Measurements from ENCODE around the gene ZNF621. TPM values are rescaled to one million over a fixed set of nuclear protein-coding genes. Genes with fewer than 3 reads are reported as not detected.

The ZNF621 gene
- total RNA-seq, 1 donor from 2014 or later, result 34.8 TPM

GRCh38 chr3:40490916-40491315 is 33.8 kb upstream of the ZNF621 start:
- no peaks in the 10 kb centered on the region for H3K4me1 Mint-ChIP-seq (ENCODE audit: low read depth, unreplicated experiment)
- peaks cover 2% of the 10 kb centered on the region for H3K9me3 Mint-ChIP-seq (ENCODE audit: unreplicated experiment)
- peaks cover 30% of the 10 kb centered on the region for H3K36me3 Mint-ChIP-seq (ENCODE audit: unreplicated experiment)
- DNase-seq, result no peak
- no peak overlapping the region for H3K27ac Mint-ChIP-seq (ENCODE audit: unreplicated experiment)
- no peak for TF ChIP-seq CTCF (IDR thresholded peaks at IDR 0.05; ENCODE audit: partially characterized antibody, unreplicated experiment)
- no peak overlapping the region for H3K4me3 Mint-ChIP-seq (ENCODE audit: unreplicated experiment)
- H3K27me3 Mint-ChIP-seq (ENCODE audit: unreplicated experiment), result no peaks in the 10 kb centered on the region

GRCh38 chr3:40494698-40495097 is 30.1 kb upstream of the ZNF621 start:
- H3K9me3 Mint-ChIP-seq (ENCODE audit: unreplicated experiment), result no peaks in the 10 kb centered on the region
- no peak for DNase-seq
- no peaks in the 10 kb centered on the region for H3K4me1 Mint-ChIP-seq (ENCODE audit: low read depth, unreplicated experiment)
- H3K36me3 Mint-ChIP-seq (ENCODE audit: unreplicated experiment), result peaks cover 4% of the 10 kb centered on the region
- no peak for TF ChIP-seq CTCF (IDR thresholded peaks at IDR 0.05; ENCODE audit: partially characterized antibody, unreplicated experiment)
- H3K27ac Mint-ChIP-seq (ENCODE audit: unreplicated experiment), result no peak overlapping the region
- peaks cover under 1% of the 10 kb centered on the region for H3K27me3 Mint-ChIP-seq (ENCODE audit: unreplicated experiment)
- H3K4me3 Mint-ChIP-seq (ENCODE audit: unreplicated experiment), result no peak overlapping the region

- H3K36me3 Mint-ChIP-seq (ENCODE audit: unreplicated experiment), result no peaks in the 10 kb centered on the region
- TF ChIP-seq CTCF (IDR thresholded peaks at IDR 0.05; ENCODE audit: partially characterized antibody, unreplicated experiment), result no peak
- H3K4me1 Mint-ChIP-seq (ENCODE audit: low read depth, unreplicated experiment), result no peaks in the 10 kb centered on the region
- DNase-seq, result no peak
- no peak overlapping the region for H3K27ac Mint-ChIP-seq (ENCODE audit: unreplicated experiment)
- H3K9me3 Mint-ChIP-seq (ENCODE audit: unreplicated experiment), result no peaks in the 10 kb centered on the region
- H3K4me3 Mint-ChIP-seq (ENCODE audit: unreplicated experiment), result no peak overlapping the region
- peaks cover 3% of the 10 kb centered on the region for H3K27me3 Mint-ChIP-seq (ENCODE audit: unreplicated experiment)
Measured at GRCh38 chr3:40497288-40497687, 27.5 kb upstream of the ZNF621 start.

GRCh38 chr3:40499952-40500351 is 24.8 kb upstream of the ZNF621 start:
- no peak for TF ChIP-seq CTCF (IDR thresholded peaks at IDR 0.05; ENCODE audit: partially characterized antibody, unreplicated experiment)
- no peaks in the 10 kb centered on the region for H3K4me1 Mint-ChIP-seq (ENCODE audit: low read depth, unreplicated experiment)
- H3K9me3 Mint-ChIP-seq (ENCODE audit: unreplicated experiment), result no peaks in the 10 kb centered on the region
- H3K4me3 Mint-ChIP-seq (ENCODE audit: unreplicated experiment), result no peak overlapping the region
- no peak for DNase-seq
- no peaks in the 10 kb centered on the region for H3K36me3 Mint-ChIP-seq (ENCODE audit: unreplicated experiment)
- no peak overlapping the region for H3K27ac Mint-ChIP-seq (ENCODE audit: unreplicated experiment)
- H3K27me3 Mint-ChIP-seq (ENCODE audit: unreplicated experiment), result peaks cover 3% of the 10 kb centered on the region

GRCh38 chr3:40502034-40502433 is 22.7 kb upstream of the ZNF621 start:
- Mint-ChIP-seq H3K4me3 (ENCODE audit: unreplicated experiment) (no peak overlapping the region), H3K36me3 (ENCODE audit: unreplicated experiment) (no peaks in the 10 kb centered on the region), H3K9me3 (ENCODE audit: unreplicated experiment) (no peaks in the 10 kb centered on the region), H3K27ac (ENCODE audit: unreplicated experiment) (no peak overlapping the region), H3K27me3 (ENCODE audit: unreplicated experiment) (peaks cover 5% of the 10 kb centered on the region), H3K4me1 (ENCODE audit: low read depth, unreplicated experiment) (peaks cover 4% of the 10 kb centered on the region)
- TF ChIP-seq CTCF (IDR thresholded peaks at IDR 0.05; ENCODE audit: partially characterized antibody, unreplicated experiment), result no peak
- no peak for DNase-seq
